22Rv1 (cell line): ENCODE data around the gene TUBB1.

Experiments
- H3K27ac ChIP-seq: fragments of 450-650 bp; 2 replicates; pipeline ENCODE4 v1.5.1; 2017
- ZFX ChIP-seq: fragments of 450-650 bp; IDR thresholded peaks from 2 replicates; pipeline ENCODE4 v1.6.1; 2017; ENCODE audit warnings: antibody characterized with exemption, borderline replicate concordance
- TF ChIP-seq, protein P1 (sequence below): fragments of 450-650 bp; IDR thresholded peaks from 2 replicates; pipeline ENCODE4 v1.5.1; 2017; ENCODE audit warnings: mild to moderate bottlenecking

The TUBB1 gene

GRCh38 chr20:59018817-59019216, 412 bp upstream of the TUBB1 start:
- no peak overlapping the region for H3K27ac ChIP-seq
- TF ChIP-seq, protein P1, sequence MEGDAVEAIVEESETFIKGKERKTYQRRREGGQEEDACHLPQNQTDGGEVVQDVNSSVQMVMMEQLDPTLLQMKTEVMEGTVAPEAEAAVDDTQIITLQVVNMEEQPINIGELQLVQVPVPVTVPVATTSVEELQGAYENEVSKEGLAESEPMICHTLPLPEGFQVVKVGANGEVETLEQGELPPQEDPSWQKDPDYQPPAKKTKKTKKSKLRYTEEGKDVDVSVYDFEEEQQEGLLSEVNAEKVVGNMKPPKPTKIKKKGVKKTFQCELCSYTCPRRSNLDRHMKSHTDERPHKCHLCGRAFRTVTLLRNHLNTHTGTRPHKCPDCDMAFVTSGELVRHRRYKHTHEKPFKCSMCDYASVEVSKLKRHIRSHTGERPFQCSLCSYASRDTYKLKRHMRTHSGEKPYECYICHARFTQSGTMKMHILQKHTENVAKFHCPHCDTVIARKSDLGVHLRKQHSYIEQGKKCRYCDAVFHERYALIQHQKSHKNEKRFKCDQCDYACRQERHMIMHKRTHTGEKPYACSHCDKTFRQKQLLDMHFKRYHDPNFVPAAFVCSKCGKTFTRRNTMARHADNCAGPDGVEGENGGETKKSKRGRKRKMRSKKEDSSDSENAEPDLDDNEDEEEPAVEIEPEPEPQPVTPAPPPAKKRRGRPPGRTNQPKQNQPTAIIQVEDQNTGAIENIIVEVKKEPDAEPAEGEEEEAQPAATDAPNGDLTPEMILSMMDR, result no peak
- TF ChIP-seq ZFX, result no peak

- TF ChIP-seq, protein P1, result no peak
- TF ChIP-seq ZFX, result no peak
- H3K27ac ChIP-seq, result no peak overlapping the region
Measured at GRCh38 chr20:59020938-59021551, 1.8 kb downstream of the TUBB1 start.

DNA sequence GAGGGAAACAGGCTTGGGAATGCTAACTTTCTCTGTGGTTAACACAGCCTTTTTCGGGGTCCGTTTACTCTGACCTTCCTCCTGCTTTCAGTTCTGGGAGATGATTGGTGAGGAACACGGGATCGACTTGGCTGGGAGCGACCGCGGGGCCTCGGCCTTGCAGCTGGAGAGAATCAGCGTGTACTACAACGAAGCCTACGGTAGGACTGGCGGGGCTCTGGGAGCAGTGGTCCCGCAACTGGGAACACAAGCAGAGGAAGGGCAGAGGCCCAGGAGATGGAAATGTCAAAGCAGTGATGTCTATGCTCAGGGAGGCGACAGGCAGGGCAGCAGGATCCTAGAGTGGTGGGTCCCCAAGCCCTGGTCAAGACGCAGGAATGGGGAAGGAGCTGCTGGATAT, 3.5 kb downstream of the TUBB1 start:
- TF ChIP-seq ZFX, result no peak
- TF ChIP-seq, protein P1, result no peak
- no peak overlapping the region for H3K27ac ChIP-seq

- TF ChIP-seq ZFX, result no peak
- TF ChIP-seq, protein P1, result no peak
- no peak overlapping the region for H3K27ac ChIP-seq
Measured at GRCh38 chr20:59023616-59024015, 4.4 kb downstream of the TUBB1 start.

- TF ChIP-seq, protein P1, result no peak
- TF ChIP-seq ZFX, result no peak
- no peak overlapping the region for H3K27ac ChIP-seq
Measured at GRCh38 chr20:59024111-59024530, 4.9 kb downstream of the TUBB1 start.

DNA sequence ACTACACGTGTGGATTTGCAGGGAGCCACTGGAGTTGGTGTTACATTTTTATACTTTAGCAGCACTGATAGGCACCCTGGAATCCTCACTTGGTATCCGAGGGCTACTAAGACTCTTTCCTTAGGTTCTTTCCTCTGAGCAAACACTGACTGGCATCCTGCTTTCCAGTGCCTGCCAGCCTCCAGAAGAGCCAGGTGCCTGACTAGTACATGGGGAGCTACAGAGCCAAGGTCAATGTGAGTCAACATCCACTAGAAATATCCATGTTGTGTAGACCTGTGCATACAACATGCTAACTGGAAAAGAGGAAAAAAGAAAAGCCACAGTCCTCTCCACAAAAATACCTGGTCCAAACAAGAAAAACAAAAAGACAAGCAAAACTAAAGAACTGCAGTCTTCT, 5.9 kb downstream of the TUBB1 start:
- TF ChIP-seq ZFX, result no peak
- TF ChIP-seq, protein P1, result no peak
- no peak overlapping the region for H3K27ac ChIP-seq

- no peak for TF ChIP-seq ZFX
- TF ChIP-seq, protein P1, result no peak
- H3K27ac ChIP-seq, result no peak overlapping the region
Measured at GRCh38 chr20:59025511-59025910, 6.3 kb downstream of the TUBB1 start.
